GM19238 (cell line): ENCODE measurements around the gene CNNM3.
"Not testable (repeated sequence)": the region's sequence is repeated elsewhere in the genome, so short reads cannot be mapped to it uniquely, and the experiment has no call there.

Source experiments
- DNase-seq: peaks from one replicate; pipeline ENCODE4 v3.0.0; 2011; ENCODE audit warnings: low spot score; ENCODE audit not compliant: insufficient read length

CNNM3 gene

DNA sequence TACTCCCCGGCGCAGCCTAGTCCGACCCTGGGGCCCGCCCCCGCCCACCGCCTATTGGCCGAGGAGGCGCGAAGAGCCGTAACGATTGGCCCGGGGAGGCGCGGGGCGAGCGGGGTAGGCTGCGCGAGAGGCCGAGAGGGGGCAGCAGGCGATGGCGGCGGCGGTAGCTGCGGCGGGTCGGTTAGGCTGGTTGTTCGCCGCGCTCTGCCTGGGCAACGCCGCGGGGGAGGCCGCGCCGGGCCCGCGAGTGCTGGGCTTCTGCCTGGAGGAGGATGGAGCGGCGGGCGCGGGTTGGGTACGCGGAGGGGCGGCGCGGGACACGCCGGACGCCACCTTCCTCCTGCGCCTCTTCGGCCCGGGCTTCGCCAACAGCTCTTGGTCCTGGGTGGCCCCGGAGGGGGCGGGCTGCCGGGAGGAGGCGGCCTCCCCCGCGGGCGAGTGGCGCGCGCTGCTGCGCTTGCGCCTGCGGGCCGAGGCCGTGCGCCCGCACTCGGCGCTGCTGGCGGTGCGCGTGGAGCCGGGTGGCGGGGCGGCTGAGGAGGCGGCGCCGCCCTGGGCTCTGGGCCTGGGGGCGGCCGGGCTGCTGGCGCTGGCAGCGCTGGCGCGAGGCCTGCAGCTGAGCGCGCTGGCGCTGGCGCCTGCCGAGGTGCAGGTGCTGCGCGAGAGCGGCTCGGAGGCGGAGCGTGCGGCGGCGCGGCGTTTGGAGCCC lies at the start of gene CNNM3:
Gene CNNM3, plus strand, starts transcription at position 142 of the 709 bp plus-strand sequence. Its CDS starts 10 bp downstream, at position 152.
- peak; percentile 100 for DNase-seq

DNA sequence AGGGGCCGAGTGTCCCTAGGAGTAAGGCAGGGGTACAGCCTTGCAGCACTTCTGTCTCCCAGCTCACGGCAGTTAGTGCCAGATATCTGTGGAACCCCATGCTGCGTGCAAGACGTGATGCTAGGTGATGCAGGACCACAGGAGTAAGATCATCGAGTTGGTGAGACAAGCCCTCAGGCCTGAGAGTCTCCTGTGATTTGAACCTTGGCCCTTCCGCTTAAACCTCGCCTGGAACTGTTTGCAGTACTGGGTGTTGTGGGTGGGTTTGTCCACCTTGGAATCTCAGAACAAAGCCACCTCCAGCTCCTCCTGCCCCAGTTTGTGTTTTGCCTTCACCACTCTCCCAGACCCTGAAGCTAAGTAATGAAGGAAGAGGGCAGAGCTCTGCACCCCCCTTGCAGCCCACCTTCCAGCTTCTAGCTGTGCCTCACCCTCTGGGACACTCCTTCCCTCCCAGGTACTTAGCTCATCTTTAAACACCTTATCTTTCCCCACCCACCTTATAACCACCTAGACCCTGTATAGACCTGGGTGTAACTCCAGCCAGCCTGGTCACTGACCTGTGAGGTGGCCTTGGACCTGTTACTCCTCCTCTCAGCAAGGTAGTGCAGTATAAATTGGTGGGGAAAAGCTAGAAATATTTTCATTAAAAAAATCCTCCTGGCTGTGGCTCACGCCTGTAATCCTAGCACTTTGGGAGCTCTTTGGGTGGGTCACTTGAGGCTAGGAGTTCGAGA lies 48.8 kb upstream of the CNNM3 start:
- no peak for DNase-seq

DNA sequence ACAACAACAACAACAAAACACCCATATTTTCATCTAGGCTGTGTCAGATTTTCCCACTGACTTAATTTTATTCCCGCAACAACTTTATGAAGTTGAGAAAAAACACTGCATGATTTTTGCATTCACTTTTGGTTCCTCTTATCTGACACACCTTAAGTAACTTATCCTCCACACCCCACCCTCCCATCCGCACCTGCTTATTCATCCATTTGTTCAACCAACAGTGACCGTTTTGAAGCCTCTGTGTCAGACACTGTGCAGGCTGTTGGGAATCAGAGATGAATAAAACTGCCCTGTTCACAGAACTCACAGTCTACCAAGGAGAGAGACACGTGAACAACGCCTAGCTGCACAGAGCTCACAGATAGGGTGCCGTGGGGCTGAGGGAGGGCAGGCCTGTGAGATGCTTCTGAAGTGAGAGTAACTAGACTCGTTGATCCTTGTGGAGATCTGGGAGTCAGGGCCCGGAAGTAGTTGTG lies 47.9 kb upstream of the CNNM3 start:
- no peak for DNase-seq

DNA sequence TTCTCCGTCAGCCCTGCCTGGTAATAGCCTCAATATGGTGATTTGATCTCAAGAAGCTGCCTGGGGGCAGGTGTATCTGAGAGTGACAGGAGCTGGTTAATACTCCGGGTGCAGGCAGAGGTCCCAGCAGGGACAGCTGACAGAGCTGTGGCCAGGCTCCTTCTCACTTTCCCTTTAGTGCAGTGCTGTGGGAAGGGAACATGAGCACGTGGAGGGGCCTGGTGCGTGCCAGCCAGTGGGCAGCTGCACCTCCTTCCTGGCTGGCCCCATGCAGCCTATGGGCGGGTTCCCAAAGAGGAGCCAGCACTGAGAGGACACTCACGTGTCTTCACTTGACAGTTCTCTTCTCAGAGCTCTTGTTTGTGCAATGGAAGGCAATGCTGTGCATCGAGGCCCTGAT lies 46.3 kb upstream of the CNNM3 start:
- no peak for DNase-seq

DNA sequence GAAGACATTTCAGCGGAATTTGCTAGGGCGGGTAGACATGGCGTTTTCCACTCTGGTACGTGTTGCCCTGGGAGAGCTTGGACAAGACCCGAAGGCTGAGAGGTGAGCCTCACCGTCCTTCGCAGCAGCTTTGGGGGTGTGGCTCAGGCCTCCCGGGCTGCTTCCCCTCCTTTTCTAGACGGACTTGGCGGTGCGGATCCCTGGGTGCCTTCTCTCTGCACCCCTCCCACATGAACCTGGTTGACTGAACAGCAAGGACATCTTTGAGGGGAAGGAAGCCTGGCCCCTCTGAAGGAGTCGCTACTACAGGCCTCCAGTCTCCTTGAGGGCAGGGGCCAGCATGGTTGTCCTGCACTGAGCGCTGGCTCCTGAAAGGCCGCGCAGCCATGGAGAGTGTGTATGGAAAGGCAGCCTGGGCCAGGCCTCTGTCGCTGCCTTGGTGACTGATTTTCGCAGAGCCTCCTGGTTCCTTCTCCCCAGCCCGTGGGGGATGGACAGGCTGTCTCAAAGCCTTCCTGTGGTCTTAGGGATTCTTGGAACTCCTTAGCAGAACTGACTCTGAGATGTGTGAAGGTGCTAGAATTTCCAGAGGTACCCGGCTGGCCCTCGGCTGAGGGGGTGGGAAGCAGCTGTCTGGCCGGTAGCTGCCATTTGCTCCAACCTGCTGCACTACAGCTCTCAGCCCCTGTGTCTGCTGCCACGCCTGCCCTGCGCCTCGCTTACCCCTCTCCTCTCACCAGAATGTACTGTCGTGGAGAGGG lies 45.4 kb upstream of the CNNM3 start:
- DNase-seq: no peak

DNA sequence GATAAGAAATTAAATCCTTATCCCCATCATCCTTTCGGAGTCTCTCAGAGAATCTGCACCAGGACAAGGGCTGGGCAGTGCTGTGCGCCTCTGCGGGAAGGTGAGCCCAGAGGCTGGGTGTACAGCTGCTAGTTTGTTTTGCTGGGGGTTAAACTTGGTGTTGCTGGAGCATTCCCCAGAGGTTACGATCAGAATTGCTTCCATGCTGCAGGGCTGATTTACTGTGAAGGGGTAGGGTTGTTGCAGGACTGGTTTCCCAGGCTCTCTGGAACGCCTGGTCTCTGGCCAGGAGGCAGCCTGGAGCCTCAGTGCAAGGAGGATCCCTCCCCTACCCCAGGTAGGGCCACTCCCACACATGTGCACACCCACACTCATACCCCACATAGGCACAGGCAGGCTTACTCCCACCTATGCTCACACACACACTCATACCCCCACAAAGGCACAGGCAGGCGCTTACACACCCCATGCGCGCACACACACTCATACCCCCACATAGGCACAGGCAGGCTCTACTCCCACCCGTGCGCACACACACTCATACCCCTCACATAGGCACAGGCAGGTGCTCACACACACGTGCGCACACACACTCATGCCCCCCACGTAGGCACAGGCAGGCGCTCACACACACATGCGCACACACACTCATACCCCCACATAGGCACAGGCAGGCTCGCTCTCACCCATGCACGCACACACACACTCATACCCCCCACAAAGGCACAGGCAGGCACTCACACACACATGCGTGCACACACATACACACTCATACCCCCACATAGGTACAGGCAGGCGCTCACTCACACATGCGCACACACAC lies 44.1 kb upstream of the CNNM3 start:
- no peak for DNase-seq

DNA sequence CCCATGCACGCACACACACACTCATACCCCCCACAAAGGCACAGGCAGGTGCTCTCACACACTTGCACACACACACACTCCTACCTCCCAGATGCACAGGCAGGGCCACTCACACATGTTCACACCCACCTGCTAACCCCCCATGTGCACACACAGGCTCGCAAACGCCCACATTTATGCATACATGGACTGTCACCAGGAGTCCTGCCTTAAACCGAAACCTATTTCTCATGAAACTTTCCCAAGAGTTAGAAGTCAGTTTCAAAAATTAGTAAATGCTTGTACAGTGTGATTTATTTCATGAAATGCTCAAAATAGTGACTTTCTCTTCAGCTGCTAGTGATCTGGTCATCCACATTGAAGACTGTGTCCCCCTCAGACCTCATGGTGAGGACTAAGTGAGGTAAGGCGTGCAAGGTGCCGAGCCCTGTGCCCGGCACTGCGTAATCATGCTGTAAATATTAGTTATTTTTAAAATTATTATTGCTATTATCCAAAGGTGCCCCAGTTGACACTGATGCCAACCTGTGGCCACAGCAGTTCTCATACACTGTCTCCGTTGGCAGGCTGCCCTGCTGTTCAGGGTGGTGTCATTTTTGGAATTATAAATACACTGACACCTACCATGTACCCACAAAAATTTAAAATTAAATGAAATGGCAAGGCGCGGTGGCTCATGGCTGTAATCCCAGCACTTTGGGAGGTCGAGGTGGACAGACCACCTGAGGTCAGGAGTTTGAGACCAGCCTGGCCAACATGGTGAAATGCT lies 43.0 kb upstream of the CNNM3 start:
- DNase-seq: no peak

DNA sequence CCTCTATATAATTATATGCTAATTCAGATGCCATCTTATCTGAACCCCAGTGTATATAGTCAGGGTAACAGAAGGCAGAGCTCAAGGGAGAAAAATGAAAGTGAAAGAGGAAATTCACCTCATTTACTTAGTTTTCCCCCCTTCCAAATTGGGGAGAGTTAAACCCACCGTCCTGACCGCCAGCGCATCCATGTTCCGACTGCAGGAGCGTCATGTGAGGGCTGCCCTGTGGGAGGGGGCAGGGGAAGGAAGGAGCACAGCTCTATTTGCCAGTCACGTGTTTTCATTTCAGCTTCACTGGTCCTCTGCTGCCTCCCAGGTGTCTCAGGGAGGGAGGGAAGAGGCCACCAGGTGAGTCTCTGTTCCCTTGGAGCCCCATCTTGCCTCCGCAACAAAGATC lies 42.1 kb upstream of the CNNM3 start:
- DNase-seq: no peak

DNA sequence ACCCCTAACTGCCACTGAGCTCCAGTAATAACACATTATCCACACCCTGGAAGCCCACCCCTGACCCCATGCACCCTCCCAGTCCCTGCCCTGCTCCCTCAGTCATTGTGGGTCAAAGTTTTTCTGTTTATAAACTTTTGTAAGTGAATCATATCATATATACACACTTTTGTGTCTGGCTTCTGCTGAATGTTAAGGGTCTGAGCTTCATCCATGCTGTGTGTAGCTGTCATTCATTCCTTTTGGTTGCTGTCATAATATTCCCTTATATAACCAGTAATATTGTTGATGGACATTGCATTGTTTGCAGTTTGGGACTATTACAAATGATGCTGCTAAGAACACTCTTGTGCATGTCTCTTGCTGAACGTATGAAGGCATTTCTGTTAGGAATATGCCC lies 40.9 kb upstream of the CNNM3 start:
- no peak for DNase-seq

DNA sequence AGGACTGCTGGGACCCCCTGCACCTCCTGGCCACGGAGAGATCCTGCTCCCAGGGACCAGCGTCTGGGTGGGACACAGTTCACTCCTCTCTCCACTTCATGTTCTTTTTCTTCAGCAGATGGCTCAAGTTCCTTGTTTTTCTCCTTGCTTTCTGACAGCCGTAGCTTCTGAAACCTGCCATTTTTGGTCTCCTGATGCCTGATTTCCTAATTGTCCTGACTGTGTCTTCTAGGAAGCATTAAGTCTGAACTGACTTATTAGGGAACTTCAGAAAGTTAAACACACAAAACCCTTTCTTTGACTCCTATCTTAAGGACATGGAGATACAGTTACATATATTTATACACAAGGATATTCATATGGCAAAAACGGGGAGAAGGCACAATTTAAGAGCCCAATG lies 32.7 kb upstream of the CNNM3 start:
- DNase-seq: no peak

DNA sequence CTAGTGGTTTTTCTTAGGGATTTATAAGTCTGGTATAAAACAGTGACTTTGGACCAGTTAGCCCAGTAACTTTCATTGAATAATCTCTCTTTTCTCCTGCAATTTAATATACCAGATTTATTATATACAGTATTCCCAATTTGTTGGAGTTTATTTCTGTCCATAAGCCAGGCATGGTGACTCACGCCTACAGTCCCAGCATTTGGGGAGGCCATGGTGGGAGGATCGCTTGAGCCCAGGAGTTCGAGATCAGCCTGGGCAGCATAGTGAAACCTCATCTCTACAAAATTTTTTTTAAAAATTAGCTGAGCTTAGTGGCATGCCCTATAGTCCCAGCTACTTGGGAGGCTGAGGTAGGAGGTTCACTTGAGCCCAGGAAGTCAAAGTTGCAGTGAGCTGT lies 28.7 kb upstream of the CNNM3 start:
- DNase-seq: no peak

DNA sequence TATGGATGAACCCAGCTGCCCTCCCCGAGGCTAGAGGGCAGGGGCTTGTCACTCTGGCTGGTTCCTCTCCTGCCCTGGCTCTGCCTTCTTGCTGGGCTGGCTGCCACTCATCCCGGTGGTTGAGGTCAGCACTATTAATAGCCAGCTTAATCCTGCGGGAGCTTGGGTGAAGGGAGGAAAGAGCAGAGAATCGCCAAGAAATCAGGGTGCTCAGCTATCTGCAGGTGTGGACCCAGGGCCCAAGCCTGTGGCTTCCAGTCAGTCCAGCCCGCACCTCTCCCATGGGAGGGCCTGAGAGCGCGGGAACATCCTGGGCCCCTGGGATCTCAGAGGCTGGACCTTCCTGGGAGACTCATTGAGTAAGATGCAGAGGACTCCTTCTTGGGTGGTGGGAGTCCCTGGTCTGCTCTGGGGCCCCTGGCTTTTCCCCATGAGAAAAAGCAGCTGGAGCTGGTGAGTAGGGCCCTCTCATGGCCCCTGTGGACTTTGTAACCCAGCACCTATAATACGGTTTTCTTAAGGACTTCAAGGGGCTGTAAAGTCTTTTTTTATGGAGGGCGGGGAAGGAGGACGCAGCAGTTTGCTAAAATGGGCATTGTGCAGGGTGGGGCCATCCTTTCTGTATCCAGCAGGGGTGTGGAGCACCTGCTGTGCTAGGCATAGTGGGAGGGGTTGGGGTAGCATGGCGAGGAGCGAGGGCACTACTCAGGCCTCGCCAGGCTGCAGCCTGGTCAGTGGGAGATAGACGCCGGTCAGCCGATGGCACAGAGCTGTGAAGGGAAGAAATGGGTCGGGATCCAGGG lies 27.4 kb upstream of the CNNM3 start:
- DNase-seq: no peak

DNA sequence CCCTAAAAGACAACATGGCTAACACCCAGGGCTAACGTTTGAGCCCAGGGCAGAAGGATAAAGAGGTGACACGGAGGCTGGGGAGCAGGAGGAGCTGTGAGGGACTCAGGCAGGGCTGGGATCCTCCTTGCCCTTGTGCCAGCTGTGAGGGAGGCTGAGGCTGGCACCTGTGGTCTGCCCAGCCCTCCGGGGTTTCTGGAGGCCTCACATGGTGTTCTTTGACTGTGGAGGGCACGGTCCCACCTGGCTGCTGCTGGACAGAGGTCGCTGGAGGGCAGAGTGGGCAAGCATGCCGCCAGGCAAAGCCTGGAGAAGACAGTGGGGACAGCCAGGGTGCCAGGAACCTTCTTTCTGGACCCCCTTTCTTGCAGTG lies 26.8 kb upstream of the CNNM3 start:
- no peak for DNase-seq

DNA sequence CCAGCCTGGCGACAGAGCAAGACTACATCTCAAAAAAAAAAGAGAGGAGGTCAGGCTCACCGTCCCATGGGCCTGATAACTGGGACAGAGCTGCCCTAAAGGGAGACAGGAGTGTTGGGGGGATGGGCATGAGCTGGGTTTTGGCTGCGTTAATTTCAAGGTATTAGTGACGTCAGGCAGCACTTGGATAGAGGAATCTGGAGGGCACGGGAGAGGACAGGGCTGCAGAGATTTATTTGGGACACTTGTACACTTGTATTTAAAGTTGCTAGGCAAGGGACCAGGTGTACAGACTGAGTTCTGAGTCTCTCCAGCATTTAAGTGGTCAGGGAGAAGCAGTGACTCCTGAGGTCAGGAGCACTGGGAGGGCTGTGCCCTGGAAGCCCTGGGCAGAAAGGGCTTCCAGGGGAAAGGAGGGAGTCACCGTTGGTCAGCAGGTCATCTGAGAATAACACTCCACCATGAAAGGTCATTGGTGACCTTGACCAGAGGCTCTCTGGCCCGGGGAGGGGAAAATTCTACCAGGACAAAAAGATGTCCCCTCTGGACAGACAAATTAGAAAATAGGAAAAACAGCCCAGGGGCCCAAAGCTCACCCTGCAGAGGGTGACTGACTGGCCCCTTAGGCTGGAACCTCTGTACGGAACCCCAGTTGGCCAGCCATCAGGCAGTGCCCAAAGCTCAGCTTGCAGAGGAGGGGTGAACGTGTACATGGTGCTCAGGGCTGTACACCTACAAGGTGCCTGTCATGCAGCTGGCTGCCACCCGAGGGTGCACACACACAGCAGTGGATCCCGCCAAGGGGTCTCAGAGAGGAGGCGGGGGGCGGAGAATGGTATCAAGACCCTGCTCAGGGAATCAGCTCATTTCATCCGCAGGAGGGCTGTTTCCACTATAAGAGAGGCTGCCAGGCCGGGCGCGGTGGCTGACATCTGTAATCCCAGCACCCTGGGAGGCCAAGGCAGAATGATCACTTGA lies 23.0 kb upstream of the CNNM3 start:
- DNase-seq: no peak

DNA sequence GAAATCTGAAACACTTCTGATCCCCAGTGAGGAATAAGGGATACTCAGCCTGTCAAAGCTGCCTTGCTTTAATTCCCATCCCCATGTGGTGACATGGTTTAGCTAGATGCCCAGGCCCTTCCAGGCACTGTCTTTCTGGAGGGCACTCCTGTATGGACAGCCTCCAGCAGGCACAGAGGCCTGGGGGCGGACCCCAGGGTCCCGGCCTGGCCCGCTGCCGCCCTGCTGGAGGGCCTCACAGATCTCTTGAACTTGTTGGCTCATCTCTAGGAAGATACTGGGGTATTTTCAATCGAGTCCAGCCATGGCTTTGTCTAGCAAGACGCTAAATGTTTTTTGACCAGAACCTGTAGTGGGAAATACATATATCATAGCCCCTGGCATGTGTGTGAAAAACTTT lies 21.0 kb upstream of the CNNM3 start:
- DNase-seq: no peak

DNA sequence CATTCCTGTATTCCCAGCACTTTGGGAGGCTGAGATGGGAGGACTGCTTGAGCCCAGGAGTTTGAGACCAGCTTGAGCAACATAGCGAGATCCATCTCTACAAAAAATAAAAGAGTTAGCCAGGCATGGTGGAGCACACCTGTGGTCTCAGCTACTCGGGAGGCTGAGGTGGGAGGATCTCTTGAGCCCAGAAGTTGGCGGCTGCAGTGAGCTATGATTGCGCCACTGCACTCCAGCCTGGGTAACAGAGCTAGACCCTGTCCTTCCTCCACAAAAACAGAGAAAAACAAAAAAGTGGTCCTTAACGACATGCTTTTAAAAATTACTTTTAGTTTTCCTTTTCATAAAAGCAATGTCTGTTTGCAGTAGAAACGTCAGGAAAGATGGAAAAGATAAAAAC lies 19.6 kb upstream of the CNNM3 start:
- DNase-seq: not testable (repeated sequence)

DNA sequence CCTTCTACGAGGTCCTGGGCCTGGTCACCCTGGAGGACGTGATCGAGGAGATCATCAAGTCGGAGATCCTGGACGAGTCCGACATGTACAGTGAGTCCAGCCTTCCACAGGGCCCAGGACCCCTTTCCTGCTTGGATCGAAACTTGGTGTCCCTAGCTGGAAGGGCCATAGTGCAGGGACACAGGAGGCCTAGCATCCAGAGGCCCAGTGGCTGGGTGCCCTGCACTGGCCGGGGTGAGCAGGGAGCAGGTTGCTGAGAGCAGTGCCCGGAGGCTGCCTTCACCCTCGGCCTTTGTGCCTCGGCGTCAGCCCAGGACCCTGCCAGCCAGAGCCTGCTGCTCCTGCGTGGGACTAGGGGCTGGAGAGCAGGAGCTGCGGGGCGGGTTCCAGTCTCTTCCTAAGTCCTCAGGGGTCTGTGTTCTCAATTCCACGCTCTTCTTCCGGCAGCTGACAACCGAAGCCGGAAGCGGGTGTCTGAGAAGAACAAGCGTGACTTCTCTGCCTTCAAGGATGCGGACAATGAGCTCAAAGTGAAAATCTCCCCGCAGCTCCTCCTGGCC lies 18.9 kb upstream of the CNNM3 start:
- DNase-seq: no peak
